ENCODE results near the gene HOXA4.
A peak's percentile ranks its signal among the peaks of the same experiment; 100 is the strongest.

Gene HOXA4

DNA sequence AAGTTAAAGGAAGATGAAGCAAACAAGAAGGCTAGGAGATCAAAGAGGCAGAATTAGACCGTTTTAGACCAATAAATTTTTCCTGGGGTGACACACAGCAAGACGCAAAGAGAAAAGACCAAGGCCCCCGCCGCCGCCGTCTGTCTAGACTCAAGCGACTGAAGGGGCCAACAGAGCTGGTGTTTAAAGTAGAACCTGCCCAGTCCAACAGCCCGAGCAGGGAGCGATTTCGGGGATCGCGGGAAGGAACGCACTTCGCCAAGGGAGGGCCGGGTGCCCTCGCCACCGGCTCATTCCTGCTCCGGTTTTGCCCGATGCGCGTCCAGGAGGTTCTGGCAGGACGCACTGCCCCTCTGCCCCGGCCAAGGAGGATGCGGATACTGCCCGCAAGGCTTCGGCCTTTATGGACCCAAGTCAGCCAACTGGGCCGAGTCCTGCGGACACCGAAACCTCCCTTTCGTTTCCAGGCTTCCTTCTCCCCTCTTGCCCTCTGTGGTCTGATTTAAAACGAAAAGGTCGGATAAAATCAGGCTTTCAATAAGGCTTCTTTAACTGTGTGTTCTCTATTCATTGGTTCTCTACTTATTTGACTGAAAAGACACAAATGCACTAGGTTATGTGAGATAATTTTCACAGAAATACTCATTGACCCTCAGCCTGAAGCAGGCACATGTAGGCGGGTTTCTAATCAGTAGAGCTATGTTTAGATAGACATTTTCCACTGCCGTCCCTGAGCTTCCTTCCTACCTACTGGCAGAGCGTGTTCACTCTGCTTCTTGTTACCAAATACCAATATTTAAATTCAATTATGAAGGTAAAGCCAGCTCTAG is 28.1 kb upstream of the HOXA4 start:
- DNase-seq (ENCODE audit: low spot score), result no peak

GRCh38 chr7:27157702-27158431 is 27.3 kb upstream of the HOXA4 start:
- DNase-seq (ENCODE audit: low spot score), result no peak

- no peak for DNase-seq (ENCODE audit: low spot score)
Measured at GRCh38 chr7:27156916-27157701, 26.6 kb upstream of the HOXA4 start.

DNA sequence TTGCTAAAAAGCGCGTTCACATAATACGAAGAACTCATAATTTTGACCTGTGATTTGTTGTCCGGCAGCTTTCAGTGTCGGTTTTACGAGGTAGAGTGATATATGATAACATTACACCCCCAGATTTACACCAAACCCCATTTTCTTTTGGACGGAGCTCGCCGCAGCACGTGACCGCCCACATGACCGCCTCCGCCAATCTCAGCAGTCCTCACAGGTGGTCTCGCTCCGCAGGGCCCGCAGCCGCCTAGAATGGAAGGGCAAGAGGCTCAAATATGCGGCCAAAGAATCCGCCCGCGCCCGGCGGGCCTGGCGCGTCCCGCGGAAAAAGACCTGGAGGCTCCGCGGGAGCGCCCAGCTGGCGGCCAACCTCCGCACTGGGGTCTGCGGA is 25.9 kb upstream of the HOXA4 start, which contains the start of gene HOXA7:
TSS of gene HOXA7 (minus strand) at position 168 of the 391 bp plus-strand sequence. CDS start at position 38, 130 bp downstream.
- peak; percentile 75 for DNase-seq (ENCODE audit: low spot score)

- DNase-seq (ENCODE audit: low spot score), result no peak
Measured at GRCh38 chr7:27155816-27156507, 25.4 kb upstream of the HOXA4 start.

GRCh38 chr7:27154901-27155815 is 24.6 kb upstream of the HOXA4 start:
- DNase-seq (ENCODE audit: low spot score), result no peak

DNA sequence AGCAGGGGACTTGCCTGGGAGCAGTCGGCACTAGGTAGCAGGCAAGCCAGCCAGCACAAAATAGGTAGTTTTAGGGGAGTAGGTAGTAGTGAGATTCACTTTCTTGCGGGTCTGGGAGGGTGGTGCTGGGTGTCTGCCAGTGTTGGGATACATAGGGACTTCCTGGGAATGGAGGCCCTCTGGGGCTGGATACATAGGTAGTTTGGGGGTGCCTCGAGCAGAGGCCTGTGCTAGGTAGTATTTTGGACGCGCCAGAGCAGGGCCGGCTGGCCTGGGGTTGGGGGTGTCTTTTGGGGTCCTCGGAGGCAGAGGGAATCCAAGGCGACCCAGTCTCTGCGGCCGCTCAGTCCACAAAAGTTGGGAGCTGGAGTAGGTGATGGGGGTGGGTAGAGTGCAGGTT is 23.8 kb upstream of the HOXA4 start:
- DNase-seq (ENCODE audit: low spot score), result no peak

- no peak for DNase-seq (ENCODE audit: low spot score)
Measured at GRCh38 chr7:27153526-27153925, 23.0 kb upstream of the HOXA4 start.

DNA sequence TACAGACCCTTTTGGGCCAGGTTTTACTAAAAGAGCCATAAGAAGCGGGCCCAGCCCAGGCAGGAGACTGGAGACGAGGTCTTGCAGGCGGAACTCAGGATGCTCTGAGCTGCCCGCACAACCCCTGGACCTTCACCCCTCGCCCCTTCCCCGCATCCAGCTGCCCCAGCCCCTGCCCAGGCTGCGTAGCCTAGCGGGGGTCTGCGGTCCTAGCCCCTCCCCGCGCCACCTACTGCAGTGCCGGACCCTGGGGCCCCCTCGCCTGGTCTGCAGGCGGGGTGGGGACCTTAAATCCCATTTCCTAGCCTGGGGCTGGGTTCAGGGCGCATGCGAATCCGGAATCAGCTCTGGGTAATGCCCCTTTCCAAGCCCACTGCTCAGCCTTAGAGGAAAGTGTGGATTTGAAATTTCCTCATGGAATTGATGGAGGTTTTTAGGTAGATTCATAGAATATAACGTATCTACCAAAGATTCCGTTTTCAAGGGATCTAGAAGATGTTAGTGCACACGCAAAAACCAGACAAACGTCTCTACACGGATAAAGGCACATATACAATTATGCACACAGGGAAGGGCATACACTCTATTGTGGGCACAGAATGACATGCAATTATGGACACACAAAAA is 22.4 kb upstream of the HOXA4 start:
- no peak for DNase-seq (ENCODE audit: low spot score)

DNA sequence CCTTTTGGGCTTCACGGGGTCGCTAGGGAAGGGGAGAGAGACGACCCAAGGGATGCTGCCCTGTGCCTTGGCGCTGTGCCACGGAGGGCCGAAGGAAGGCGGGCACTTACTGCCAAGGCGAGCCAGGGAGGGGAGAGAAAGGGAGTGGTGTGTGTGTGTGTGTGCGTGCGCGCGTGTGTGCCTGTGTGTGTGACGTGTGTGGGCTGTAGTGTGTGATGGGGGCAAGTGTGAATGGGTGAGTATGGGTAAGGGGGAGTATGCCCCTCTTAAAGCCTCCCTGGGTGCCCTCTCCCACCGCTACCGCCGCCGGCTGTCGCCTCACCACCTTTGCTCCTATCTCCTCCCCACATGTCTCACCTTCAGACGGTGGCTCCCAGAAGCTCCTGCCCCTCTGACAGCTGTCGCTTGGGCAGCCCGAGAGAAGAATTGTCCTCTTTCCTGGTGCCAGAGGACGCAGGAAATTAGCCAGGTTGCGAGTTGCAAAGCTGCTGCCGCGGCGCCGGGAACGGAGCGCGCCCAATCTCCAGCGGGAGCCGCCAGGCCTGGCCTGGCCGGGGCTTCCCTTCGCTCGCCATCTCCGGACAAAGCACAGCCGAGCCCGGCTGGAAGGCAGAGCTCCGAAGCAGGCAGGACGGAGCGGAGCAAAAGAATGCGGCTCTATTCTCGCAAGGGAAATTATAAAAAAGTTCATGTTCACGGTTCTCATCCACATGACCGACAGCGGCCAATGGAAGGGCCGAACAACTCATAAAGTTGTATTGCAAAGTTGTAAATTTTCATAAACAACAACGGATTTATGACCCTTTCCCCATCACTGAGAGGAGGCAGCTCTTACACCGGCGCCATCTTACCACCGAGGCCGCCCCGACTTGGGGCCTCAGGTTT is 21.6 kb upstream of the HOXA4 start, which contains the start of gene HOXA3:
TSS of gene HOXA3 (minus strand) at position 653 of the 885 bp plus-strand sequence. CDS start 41,943 bp downstream, outside the sequence.
- DNase-seq (ENCODE audit: low spot score), result peak; percentile 75

GRCh38 chr7:27151341-27151930 is 20.9 kb upstream of the HOXA4 start:
- no peak for DNase-seq (ENCODE audit: low spot score)

- peak; percentile 87 for DNase-seq (ENCODE audit: low spot score)
Measured at GRCh38 chr7:27150568-27151340, 20.2 kb upstream of the HOXA4 start.

DNA sequence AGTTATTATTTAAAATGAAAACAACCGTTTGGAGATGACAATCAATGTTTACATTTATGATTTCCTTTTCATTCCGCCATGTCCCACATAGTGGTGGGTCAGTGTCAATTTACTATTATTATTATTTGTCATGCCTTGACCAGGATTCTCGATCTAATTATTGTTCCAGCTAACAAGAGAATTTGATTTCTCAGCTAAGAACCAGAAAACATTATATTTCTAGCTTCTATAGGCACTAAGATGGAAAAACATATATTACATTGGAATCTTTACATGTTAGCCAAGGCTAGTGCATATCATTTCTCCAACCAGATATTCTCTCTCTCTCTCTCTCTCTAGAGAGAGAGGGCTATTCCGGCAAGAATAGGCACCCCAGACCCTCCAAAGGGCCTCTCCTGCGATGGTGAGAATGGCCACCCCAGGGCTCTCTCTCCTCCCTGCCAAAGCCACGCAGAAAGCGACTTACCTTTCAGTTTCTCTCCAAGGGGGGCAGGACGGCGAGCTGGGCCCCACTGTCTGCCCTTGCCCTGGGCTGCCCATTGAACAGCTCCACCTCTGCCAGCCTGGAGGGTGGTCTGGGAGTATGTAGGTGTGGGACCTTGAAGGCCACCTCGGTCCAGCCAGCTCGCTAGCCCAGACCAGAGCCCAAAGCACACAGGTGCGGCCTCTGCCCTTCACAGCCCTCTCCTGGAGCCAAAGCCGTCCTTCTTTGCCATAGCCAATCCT is 19.4 kb upstream of the HOXA4 start:
- DNase-seq (ENCODE audit: low spot score), result no peak

- peak; percentile 31 for DNase-seq (ENCODE audit: low spot score)
Measured at GRCh38 chr7:27148756-27149641, 18.4 kb upstream of the HOXA4 start.

DNA sequence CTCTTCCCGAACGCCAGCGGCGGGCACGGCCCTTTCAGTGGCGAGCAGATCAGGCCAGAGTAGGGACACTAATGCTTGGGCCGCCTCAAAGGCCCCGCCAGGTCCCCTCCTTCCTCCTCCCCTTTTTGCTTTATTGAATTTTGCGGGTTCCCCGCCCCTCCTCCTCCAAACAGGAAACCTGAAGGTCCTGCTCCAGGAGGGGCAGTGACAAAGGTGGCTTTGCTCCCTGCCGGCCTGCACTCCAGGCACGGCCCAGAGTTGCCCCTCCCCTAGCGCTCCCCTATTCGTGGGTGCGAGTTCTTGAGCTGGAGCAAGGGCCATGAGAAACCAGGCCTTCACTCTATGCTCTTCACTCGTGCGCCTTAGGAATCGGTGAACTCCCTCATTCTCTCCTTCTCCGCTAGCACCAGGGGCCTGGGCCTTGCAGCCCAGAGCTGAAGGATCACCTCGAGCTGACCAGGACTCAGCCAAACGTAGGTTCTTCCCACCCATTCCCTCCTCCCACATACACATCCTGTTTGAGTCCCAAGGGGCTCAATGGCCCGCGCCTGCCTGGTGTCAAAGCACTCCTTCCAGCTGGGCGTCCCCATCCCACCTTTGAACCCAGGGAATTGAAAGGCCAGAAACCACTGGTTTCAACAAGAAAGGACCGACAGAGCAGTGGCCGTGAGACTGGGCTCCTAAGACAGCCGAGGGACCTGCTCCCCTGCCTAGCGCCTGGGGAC is 17.6 kb upstream of the HOXA4 start:
- peak; percentile 31 for DNase-seq (ENCODE audit: low spot score)
